DOHH2 (cell line): ENCODE data around the gene ZNF789.

Experiments
- CTCF ChIP-seq: fragments of 200-600 bp; sonication (generic); IDR thresholded peaks from one replicate; pipeline ENCODE4 v1.5.1; 2014; ENCODE audit warnings: antibody characterized with exemption, mild to moderate bottlenecking, low read depth, low read length; ENCODE audit not compliant: poor library complexity, severe bottlenecking
- EZH2phosphoT487 ChIP-seq: fragments of 200-600 bp; sonication (generic); IDR thresholded peaks from 2 replicates; pipeline ENCODE4 v1.6.1; 2017; ENCODE audit warnings: borderline replicate concordance, mild to moderate bottlenecking, antibody characterized with exemption, low read length, moderate library complexity, mixed read lengths

GRCh38 chr7:99452541-99452940, 20.1 kb upstream of the ZNF789 start:
- TF ChIP-seq CTCF: no peak
- TF ChIP-seq EZH2phosphoT487: no peak
